Mucosa of descending colon (tissue), 3 donors: Measurements from ENCODE around the gene SLC49A4. TPM values are rescaled to one million over a fixed set of nuclear protein-coding genes. Genes with fewer than 3 reads are reported as not detected.

Source experiments
- ATAC-seq: fragments of 200-7000 bp; cut with Tn5 transposase; one replicate; pipeline ENCODE4 v1.9.1; 2020; ENCODE audit warnings: mild to moderate bottlenecking, moderate library complexity
- DNase-seq, 3 donors: peaks; one replicate each; pipeline ENCODE4 v3.0.0-alpha.2; 2020
- H3K36me3 ChIP-seq: fragments of 200-600 bp; one replicate; pipeline ENCODE4 v1.8.0; 2021; ENCODE audit warnings: low read depth, mild to moderate bottlenecking
- H3K4me1 ChIP-seq: fragments of 200-600 bp; one replicate; pipeline ENCODE4 v1.8.0; 2021; ENCODE audit warnings: low read depth, mild to moderate bottlenecking
- H3K4me3 ChIP-seq: fragments of 200-600 bp; one replicate; pipeline ENCODE4 v1.8.0; 2021; ENCODE audit warnings: mild to moderate bottlenecking
- H3K9me3 ChIP-seq: fragments of 200-600 bp; one replicate; pipeline ENCODE4 v1.8.0; 2021; ENCODE audit warnings: mild to moderate bottlenecking
- intact Hi-C, 2 donors: fragments of 100-400 bp; cut with DNase I in 1 of 2; cut with micrococcal nuclease in 1 of 2; formaldehyde crosslinking; loops; one replicate each; pipeline versions ENCODE4 v1.11.0 to v1.11.1; 2022; cut with DNase I, micrococcal nuclease
- total RNA-seq, 3 donors: library from RNA; stranded (reverse); fragmentation: NEBNext Ultra II Directional in 2 of 3; extraction: Animal tissue kit (Norgen Biotek cat#: 25700) in 2 of 3; gene quantifications; one replicate each; pipeline versions ENCODE4 v1.2.1 to v1.2.4, GENCODE V29; 2021 to 2023
- TF ChIP-seq, protein P1 (sequence below): fragments of 200-600 bp; IDR thresholded peaks from one replicate; pipeline ENCODE4 v1.8.0; 2022; ENCODE audit warnings: antibody characterized with exemption, mild to moderate bottlenecking
- donor health status: DM: no; HTN: no; CAD: no; lungs with moderate emphysema.
- donor health status: DM: no; HTN: no; CAD: no.
- donor health status: DM: no; HTN: yes; CAD: no.

The SLC49A4 gene
- total RNA-seq, 3 donors from 2014 or later, result 16.4 to 27.7 (median 22.9) TPM

DNA sequence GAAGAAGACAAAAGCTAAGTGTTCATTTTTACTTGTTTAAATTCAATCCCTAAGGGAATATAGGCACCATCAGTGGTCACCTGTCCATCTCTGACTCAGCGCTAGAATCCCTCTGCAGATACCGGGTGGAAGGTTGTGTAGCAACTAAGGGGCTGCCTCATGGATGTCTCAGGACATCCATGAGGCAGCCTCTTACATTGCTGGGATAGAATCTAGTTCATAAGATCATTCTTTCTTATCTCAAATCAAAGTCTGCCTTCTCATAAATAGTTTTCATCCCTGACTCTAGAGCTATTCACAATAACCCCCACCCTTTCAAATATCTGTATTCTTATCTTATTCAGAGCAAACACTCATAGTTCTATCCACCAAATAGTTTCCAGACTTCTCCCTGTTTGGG lies 39.4 kb upstream of the SLC49A4 start:
- Histone ChIP-seq H3K9me3 (no peaks in the 10 kb centered on the region), H3K36me3 (no peaks in the 10 kb centered on the region), H3K4me3 (no peak overlapping the region), H3K4me1 (peaks cover 3% of the 10 kb centered on the region)
- intact Hi-C loops, result no loop called here
- TF ChIP-seq, protein P1, sequence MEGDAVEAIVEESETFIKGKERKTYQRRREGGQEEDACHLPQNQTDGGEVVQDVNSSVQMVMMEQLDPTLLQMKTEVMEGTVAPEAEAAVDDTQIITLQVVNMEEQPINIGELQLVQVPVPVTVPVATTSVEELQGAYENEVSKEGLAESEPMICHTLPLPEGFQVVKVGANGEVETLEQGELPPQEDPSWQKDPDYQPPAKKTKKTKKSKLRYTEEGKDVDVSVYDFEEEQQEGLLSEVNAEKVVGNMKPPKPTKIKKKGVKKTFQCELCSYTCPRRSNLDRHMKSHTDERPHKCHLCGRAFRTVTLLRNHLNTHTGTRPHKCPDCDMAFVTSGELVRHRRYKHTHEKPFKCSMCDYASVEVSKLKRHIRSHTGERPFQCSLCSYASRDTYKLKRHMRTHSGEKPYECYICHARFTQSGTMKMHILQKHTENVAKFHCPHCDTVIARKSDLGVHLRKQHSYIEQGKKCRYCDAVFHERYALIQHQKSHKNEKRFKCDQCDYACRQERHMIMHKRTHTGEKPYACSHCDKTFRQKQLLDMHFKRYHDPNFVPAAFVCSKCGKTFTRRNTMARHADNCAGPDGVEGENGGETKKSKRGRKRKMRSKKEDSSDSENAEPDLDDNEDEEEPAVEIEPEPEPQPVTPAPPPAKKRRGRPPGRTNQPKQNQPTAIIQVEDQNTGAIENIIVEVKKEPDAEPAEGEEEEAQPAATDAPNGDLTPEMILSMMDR, result no peak
- DNase-seq, result no peak
- no peak for ATAC-seq

DNA sequence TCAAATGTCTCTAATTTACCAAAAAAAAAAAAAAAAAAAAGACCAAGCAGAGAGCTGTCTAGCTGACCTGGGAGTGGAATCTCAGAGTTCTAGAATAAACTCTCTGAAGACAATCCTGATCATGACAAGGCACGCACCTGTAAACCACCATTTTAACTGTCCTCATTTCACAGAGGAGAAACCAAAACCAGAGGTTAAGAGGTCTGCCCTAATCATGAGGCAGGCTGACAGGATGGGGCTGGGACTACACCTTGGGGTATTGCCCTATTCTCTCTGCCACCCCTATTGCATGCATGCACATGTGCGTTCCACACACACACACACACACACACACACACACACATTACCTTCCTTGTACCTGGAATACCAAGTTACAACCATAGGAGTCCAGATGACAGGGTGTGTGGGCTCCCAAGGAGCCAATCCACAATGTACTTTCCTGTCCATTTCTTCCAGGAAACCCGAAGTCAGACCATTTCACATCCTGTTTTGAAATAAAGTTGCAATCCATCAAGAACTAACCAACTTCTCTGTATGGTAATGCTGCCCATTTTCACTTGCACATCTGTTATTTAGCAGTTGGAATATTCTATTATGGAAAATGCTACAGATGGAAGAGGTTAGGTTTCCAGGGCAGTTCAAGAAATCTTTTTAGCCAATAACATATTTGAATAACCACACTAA lies 35.9 kb upstream of the SLC49A4 start:
- no peaks in the 10 kb centered on the region for H3K36me3 ChIP-seq
- H3K4me1 ChIP-seq, result peaks cover 3% of the 10 kb centered on the region
- DNase-seq (no peak), ATAC-seq (peak; percentile 25)
- no peak overlapping the region for H3K4me3 ChIP-seq
- TF ChIP-seq, protein P1, result no peak
- no peaks in the 10 kb centered on the region for H3K9me3 ChIP-seq
- intact Hi-C loops, result no loop called here

DNA sequence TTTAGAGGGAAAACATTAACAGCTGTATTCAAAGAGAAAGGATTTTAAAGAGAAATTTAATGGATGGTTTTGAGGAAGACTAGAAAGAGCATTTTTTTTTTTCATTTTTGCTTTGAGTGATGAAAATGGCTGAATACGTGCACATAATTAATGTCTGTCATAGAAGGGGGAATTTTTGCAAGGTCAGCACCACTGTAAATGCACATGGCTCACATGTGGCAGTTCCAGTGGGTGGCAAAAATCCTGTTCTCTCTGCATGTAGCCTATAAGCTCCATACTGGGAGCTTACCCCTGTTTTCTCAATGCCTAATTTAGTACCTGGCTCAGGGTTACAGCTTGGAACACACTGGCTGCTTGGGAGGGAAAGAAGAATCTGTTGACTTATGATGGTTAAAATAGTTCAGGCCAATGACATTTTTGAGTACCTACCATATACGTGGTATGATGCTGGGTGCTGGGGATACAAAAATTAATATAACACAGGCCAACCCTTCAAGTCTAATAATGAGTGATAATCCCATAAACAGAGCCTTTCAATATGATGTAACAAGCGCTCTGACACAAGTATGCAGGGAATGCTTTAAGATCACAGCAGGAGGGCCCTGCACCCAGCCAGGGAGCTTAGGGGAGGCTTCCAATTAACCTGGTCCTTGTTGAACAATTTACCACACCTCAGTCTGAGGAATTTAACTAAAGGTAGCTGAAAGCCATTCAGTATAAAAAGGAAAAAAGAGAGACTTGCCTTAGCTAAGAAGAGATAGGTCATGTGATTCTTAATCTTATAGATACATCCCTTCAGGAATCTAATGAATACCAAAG lies 34.2 kb upstream of the SLC49A4 start:
- TF ChIP-seq, protein P1, result no peak
- intact Hi-C loops, result no loop called here
- H3K4me3 ChIP-seq, result no peak overlapping the region
- DNase-seq, result no peak
- H3K9me3 ChIP-seq, result no peaks in the 10 kb centered on the region
- no peak for ATAC-seq
- no peaks in the 10 kb centered on the region for H3K36me3 ChIP-seq
- peaks cover 3% of the 10 kb centered on the region for H3K4me1 ChIP-seq

DNA sequence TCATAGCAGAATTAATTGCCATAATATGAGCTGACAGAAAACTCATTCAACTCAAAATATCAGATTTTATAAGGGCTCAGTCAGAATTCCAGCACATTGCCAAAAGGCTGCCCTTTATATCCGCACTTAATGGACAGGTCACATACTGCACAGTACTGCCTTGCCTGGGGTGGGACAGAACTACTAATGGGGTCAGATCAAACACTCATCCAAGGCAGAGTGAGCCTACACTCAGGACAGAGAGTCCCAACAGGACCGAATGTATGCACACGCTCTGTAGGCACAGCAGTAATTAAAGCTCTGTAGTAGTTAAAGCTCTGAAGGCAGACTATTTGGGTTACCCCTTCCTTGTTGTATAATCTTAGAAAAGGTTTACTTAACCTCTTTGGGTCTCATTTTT lies 28.4 kb upstream of the SLC49A4 start:
- intact Hi-C loops, result no loop called here
- no peak for DNase-seq
- TF ChIP-seq, protein P1, result no peak
- Histone ChIP-seq H3K36me3 (no peaks in the 10 kb centered on the region), H3K4me1 (no peaks in the 10 kb centered on the region), H3K4me3 (no peak overlapping the region), H3K9me3 (no peaks in the 10 kb centered on the region)
- no peak for ATAC-seq

DNA sequence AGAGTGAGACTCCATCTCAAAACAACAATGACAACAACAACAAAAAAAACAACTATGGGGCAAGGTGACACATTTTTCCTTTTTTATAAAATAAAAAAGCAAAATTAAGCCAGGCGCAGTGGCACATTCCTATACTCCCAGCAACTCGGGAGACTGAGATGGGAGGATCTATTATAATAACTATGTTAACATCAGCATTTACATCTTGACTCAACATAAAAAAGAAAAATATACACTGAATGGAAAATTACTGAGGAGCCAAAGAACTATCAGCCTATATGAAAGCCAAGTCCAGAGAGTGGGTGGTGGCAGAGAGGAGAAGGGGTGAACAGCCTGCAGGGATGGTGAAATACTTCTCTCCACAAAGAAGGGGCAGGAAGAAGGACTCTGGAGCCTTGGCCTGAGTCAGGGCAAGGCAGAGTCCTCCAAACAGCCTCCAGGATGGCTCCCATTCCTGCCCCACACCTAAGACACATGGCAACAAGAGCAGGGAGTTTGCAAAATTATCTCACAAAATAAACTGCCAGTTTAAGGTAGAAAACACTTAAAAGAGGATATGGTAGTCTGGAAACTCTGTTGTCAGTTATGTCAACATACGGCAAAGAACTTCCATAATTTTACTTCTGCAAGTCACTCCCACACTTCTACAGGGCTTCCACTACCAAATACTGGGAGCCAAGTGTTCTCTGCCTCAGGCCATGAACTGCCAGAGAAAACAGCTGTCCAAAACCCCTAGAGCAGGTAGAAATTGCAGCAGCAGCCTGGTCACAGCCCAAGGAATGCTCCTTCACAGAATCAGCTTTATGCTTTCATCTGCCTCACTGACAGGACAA lies 27.1 kb upstream of the SLC49A4 start:
- peak; percentile 26 for ATAC-seq
- DNase-seq, result no peak
- Histone ChIP-seq H3K4me3 (no peak overlapping the region), H3K36me3 (no peaks in the 10 kb centered on the region), H3K4me1 (no peaks in the 10 kb centered on the region), H3K9me3 (no peaks in the 10 kb centered on the region)
- intact Hi-C loops, result no loop called here
- TF ChIP-seq, protein P1, result no peak
